HS-27A (cell line): Measurements from ENCODE around the gene CERS3.

Experiments used
- DNase-seq: peaks from one replicate; pipeline ENCODE4 v3.0.0-alpha.2; 2012; ENCODE audit warnings: low read depth, missing footprints

CERS3 gene

GRCh38 chr15:100528833-100529428, at the start of gene CERS3:
TSS of gene CERS3 (minus strand) at chr15:100528950. CDS start at chr15:100501849, 27,101 bp downstream.
- no peak for DNase-seq

- no peak for DNase-seq
Measured at GRCh38 chr15:100573526-100573925, 44.8 kb upstream of the CERS3 start.

GRCh38 chr15:100572362-100572983, 43.7 kb upstream of the CERS3 start:
- DNase-seq = no peak

GRCh38 chr15:100571592-100572167, 42.9 kb upstream of the CERS3 start:
- no peak for DNase-seq

DNA sequence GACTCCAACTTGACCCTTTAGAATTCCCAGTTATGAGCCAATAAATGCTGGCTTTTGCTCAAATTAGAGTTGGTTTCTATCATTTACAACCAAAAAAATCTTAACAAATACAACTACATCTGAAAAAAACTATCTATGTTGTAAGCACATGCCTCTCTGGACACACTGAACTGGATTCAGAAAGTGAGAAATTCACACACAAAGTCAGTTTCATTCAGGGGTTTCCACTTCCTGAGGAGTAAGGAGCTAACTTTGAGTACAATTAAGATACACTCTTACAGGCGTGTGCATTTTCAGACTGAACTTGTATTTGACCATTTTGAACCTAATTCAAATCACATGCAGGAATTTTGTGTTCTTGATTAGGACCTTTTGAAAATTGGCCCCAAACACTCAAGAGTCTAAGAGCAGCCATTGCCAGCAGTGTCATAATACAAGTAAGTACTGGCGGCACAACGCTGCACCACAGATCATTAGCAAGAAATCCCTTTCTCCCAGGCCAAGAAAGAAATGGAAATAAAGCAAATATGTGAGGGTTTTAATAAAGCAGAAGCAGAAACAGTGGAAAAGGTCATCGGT, 42.1 kb upstream of the CERS3 start:
- no peak for DNase-seq

DNA sequence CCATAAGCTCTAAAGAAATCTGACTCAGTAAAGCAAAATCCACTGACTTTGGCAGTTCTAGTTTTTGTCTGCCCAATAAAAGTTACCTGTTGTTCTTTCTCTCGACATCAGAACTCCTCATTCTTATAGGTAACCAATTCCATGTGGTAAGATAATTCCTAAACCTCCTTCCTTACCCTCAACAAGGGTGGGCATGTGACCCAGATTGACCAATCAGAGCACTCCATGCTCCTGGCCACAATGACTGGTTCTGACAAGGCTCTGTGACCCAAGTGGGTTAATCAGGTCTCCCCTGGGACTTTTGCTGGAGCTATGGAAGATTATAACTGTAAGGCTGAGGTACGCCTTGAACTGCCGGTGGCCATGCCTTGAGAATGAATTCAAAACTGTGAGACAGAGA, 41.5 kb upstream of the CERS3 start:
- DNase-seq = no peak

GRCh38 chr15:100569391-100569790, 40.6 kb upstream of the CERS3 start:
- no peak for DNase-seq

GRCh38 chr15:100566850-100567628, 38.3 kb upstream of the CERS3 start:
- no peak for DNase-seq

DNA sequence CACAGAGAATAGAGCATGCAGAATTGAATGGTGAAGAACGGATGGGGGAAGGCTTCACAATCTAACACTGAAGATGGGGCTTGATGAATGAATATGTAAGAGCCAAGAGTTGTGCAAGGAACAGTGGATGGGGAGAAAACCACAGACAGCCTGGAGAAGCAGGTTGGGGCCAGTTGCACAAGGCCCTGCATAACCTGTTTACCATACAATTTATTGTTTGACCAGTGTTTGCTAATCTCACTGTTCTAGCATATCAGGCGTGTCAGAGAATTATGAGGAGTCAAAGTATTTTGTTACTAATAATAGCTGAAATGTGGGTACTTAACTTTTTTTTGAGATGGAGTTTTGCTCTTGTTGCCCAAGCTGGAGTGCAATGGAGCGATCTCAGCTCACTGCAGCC, 36.8 kb upstream of the CERS3 start:
- no peak for DNase-seq

- DNase-seq = no peak
Measured at GRCh38 chr15:100560323-100560722, 31.6 kb upstream of the CERS3 start.

- DNase-seq = no peak
Measured at GRCh38 chr15:100559330-100559729, 30.6 kb upstream of the CERS3 start.

- no peak for DNase-seq
Measured at GRCh38 chr15:100558771-100559254, 30.1 kb upstream of the CERS3 start.

- DNase-seq = no peak
Measured at GRCh38 chr15:100553468-100553867, 24.7 kb upstream of the CERS3 start.

GRCh38 chr15:100547961-100548360, 19.2 kb upstream of the CERS3 start:
- no peak for DNase-seq

DNA sequence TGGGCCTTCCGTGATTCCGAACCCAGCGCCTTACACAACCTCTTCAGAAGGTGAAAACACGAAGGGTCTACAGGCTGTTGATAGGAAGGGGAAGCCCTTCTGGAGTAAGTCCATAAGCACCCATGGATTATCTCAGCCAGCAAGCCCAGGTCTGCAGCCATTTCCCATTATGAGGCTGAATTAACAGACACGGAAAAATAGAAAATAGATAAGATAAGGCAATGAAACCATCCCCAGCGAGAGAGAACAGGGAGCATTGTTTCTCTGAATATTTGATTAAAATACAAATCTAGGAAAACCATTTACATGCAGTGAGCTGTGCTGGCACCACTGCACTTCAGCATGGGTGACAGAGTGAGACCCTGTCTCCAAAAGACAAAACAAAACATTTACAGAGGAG, 16.2 kb upstream of the CERS3 start:
- DNase-seq = no peak

GRCh38 chr15:100544338-100544841, 15.6 kb upstream of the CERS3 start:
- no peak for DNase-seq

DNA sequence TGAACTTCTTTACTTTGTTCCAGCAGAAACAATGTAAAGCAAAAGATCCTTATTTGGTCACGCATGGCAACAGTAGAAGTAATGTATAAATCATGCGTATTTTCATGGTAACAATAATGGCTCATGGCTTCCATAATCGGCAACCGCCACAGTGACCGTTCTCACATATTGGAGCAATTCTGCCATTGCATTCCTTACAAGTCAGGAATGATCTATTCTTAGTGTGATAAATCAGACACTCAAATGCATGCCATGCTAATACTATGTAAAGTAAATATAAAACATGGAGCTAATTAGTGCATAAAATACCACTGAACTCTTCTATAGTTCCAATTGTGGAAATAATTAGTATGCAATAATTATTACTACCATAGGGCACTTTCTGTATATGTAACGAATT, 13.5 kb upstream of the CERS3 start:
- DNase-seq = no peak

- DNase-seq = no peak
Measured at GRCh38 chr15:100537331-100537730, 8.6 kb upstream of the CERS3 start.

GRCh38 chr15:100536733-100537132, 8.0 kb upstream of the CERS3 start:
- no peak for DNase-seq

GRCh38 chr15:100533886-100534285, 5.1 kb upstream of the CERS3 start:
- DNase-seq = no peak

GRCh38 chr15:100531823-100532327, 3.1 kb upstream of the CERS3 start:
- DNase-seq = no peak

GRCh38 chr15:100531204-100531603, 2.5 kb upstream of the CERS3 start:
- DNase-seq = no peak
